AG09319 (cell line): ENCODE data around the gene EXOC6B.

Experiments
- DNase-seq: peaks from one replicate; pipeline ENCODE4 v3.0.0-alpha.2; 2010; ENCODE audit warnings: low read depth; ENCODE audit errors: extremely low read depth
- CTCF ChIP-seq: IDR thresholded peaks from 2 replicates; pipeline ENCODE4 v1.5.1; 2011; ENCODE audit warnings: low read depth, mild to moderate bottlenecking, inconsistent platforms, low read length, moderate library complexity

The EXOC6B gene

GRCh38 chr2:72134408-72134996 lies 691.3 kb downstream of the EXOC6B start:
- no peak for DNase-seq
- no peak for TF ChIP-seq CTCF

GRCh38 chr2:72133721-72134407 lies 692.0 kb downstream of the EXOC6B start:
- no peak for DNase-seq
- TF ChIP-seq CTCF, result no peak

GRCh38 chr2:72132981-72133720 lies 692.7 kb downstream of the EXOC6B start:
- TF ChIP-seq CTCF, result no peak
- no peak for DNase-seq

- no peak for TF ChIP-seq CTCF
- no peak for DNase-seq
These were observed 693.7 kb downstream of the EXOC6B start for GRCh38 chr2:72131916-72132841.

- no peak for TF ChIP-seq CTCF
- DNase-seq, result no peak
These were observed 694.4 kb downstream of the EXOC6B start for GRCh38 chr2:72131371-72131891.

GRCh38 chr2:72130659-72131360 lies 695.0 kb downstream of the EXOC6B start:
- TF ChIP-seq CTCF, result no peak
- DNase-seq, result no peak
